H1 (cell line): ENCODE measurements around the gene SSNA1. TPM values are rescaled to one million over a fixed set of nuclear protein-coding genes. Genes with fewer than 3 reads are reported as not detected.

ENCODE experiments used
- CTCF ChIA-PET: fragments of 300-600 bp; sonication (Branson Sonifier 250); formaldehyde crosslinking; loops from one replicate; lab custom pipeline; 2021; ENCODE audit not compliant: partially characterized antibody; lab: Charles Lee
- POLR2A ChIA-PET: fragments of 300-600 bp; sonication (Branson Sonifier 250); formaldehyde crosslinking; loops from one replicate; lab custom pipeline; 2021; ENCODE audit warnings: inconsistent platforms; ENCODE audit not compliant: partially characterized antibody; lab: Charles Lee
- DNase-seq, 2 experiments: peaks; one replicate each; pipeline versions ENCODE4 v3.0.0 to v3.0.0-alpha.2; 2010 to 2022; ENCODE audit warnings: low spot score in 2 of 2, low read depth in 1 of 2, mixed read lengths in 1 of 2
- FAIRE-seq: peaks from 2 replicates; lab custom pipeline; 2011; peaks lifted over from hg19 to GRCh38; lab: Jason Lieb, UNC
- H2AFZ ChIP-seq: 2 replicates; pipeline ENCODE4 v1.8.1; 2012; ENCODE audit warnings: low read length, inconsistent platforms
- H2AK5ac ChIP-seq: 2 replicates; pipeline ENCODE4 v1.6.1; 2013; ENCODE audit warnings: low read depth, low read length
- H2BK120ac ChIP-seq: replicated peaks from 2 replicates; pipeline ENCODE3; 2013; ENCODE audit warnings: low read depth, low read length, inconsistent platforms
- H2BK12ac ChIP-seq: 2 replicates; pipeline ENCODE4 v1.6.1; 2013; ENCODE audit warnings: low read depth, low read length
- H2BK15ac ChIP-seq: 2 replicates; pipeline ENCODE4 v1.6.1; 2013; ENCODE audit warnings: low read length
- H2BK20ac ChIP-seq: 2 replicates; pipeline ENCODE4 v1.6.1; 2013; ENCODE audit warnings: low read length
- H2BK5ac ChIP-seq: 2 replicates; pipeline ENCODE4 v1.6.1; 2013; ENCODE audit warnings: low read depth, low read length
- H3K14ac ChIP-seq: 2 replicates; pipeline ENCODE4 v1.6.1; 2013; ENCODE audit warnings: inconsistent platforms; ENCODE audit not compliant: insufficient read length
- H3K18ac ChIP-seq: 2 replicates; pipeline ENCODE4 v1.6.1; 2013; ENCODE audit warnings: low read length; ENCODE audit errors: extremely low read depth
- H3K23ac ChIP-seq: 2 replicates; pipeline ENCODE4 v1.6.1; 2013; ENCODE audit warnings: inconsistent platforms; ENCODE audit not compliant: insufficient read length
- H3K23me2 ChIP-seq: 2 replicates; pipeline ENCODE4 v1.6.1; 2013; ENCODE audit warnings: low read depth, low read length
- H3K27ac ChIP-seq: 2 replicates; pipeline ENCODE4 v1.6.1; 2011; ENCODE audit warnings: low read depth, low read length, inconsistent platforms
- H3K27me3 ChIP-seq, 4 experiments: replicated peaks in 1 of 4; 1 replicate in 1 of 4; 2 replicates in 3 of 4; pipeline versions ENCODE4 v1.6.1 to v1.8.1; 2011 to 2013; ENCODE audit warnings: low read length in 3 of 4, mild to moderate bottlenecking in 3 of 4, inconsistent platforms in 2 of 4, mixed read lengths in 2 of 4, moderate library complexity in 1 of 4; ENCODE audit not compliant: control insufficient read depth in 3 of 4, insufficient read depth in 3 of 4; ENCODE audit errors: extremely low read depth in 1 of 4
- H3K36me3 ChIP-seq, 4 experiments: 2 replicates each; pipeline versions ENCODE4 v1.6.1 to v1.8.1; 2011 to 2013; ENCODE audit warnings: mild to moderate bottlenecking in 4 of 4, low read length in 3 of 4, moderate library complexity in 2 of 4, control low read depth in 1 of 4, inconsistent platforms in 1 of 4; ENCODE audit not compliant: insufficient read depth in 4 of 4, control insufficient read depth in 2 of 4
- H3K4ac ChIP-seq: replicated peaks from 2 replicates; pipeline ENCODE3; 2013; ENCODE audit warnings: low read length, low read depth, mixed read lengths, inconsistent platforms; ENCODE audit not compliant: insufficient read length
- H3K4me1 ChIP-seq, 4 experiments: replicated peaks in 1 of 4; 1 replicate in 1 of 4; 2 replicates in 3 of 4; pipeline versions ENCODE4 v1.6.1 to v1.8.1; 2011 to 2013; ENCODE audit warnings: low read length in 3 of 4, inconsistent platforms in 2 of 4, mixed read lengths in 1 of 4; ENCODE audit not compliant: insufficient read depth in 4 of 4, control insufficient read depth in 3 of 4
- H3K4me2 ChIP-seq, 2 experiments: 2 replicates each; pipeline versions ENCODE4 v1.6.1 to v1.8.1; 2011 to 2013; ENCODE audit warnings: low read depth in 2 of 2, low read length in 2 of 2, control low read depth in 1 of 2, inconsistent platforms in 1 of 2, mild to moderate bottlenecking in 1 of 2; ENCODE audit not compliant: insufficient read depth in 1 of 2
- H3K4me3 ChIP-seq, 4 experiments: fragments of 200-600, 300-600 bp in 1 of 4; sonication (generic), shearing (Covaris generic), sonication (Bioruptor Twin) in 1 of 4; 2 replicates each; pipeline versions ENCODE4 v1.5.1 to v1.8.1; 2011 to 2016; ENCODE audit warnings: low read length in 4 of 4, low read depth in 3 of 4, control low read depth in 2 of 4, inconsistent platforms in 2 of 4, mild to moderate bottlenecking in 2 of 4, mixed read lengths in 1 of 4, moderate library complexity in 1 of 4; ENCODE audit not compliant: insufficient read depth in 2 of 4; ENCODE audit errors: extremely low read depth in 1 of 4
- H3K56ac ChIP-seq: replicated peaks from 2 replicates; pipeline ENCODE3; 2013; ENCODE audit warnings: low read depth, mild to moderate bottlenecking, mixed read lengths, low read length, inconsistent platforms; ENCODE audit not compliant: insufficient read length
- H3K79me1 ChIP-seq: 2 replicates; pipeline ENCODE4 v1.6.1; 2013; ENCODE audit warnings: low read depth, low read length, control low read depth
- H3K79me2 ChIP-seq, 2 experiments: 2 replicates each; pipeline versions ENCODE4 v1.6.1 to v1.8.1; 2012 to 2013; ENCODE audit warnings: low read length in 2 of 2, mild to moderate bottlenecking in 2 of 2, inconsistent platforms in 1 of 2; ENCODE audit not compliant: insufficient read depth in 2 of 2, control insufficient read depth in 1 of 2
- H3K9ac ChIP-seq, 4 experiments: replicated peaks in 1 of 4; 1 replicate in 1 of 4; 2 replicates in 3 of 4; pipeline versions ENCODE4 v1.6.1 to v1.8.1; 2011 to 2013; ENCODE audit warnings: low read depth in 3 of 4, low read length in 3 of 4, control low read depth in 2 of 4, mild to moderate bottlenecking in 2 of 4, moderate library complexity in 2 of 4, inconsistent platforms in 1 of 4; ENCODE audit errors: extremely low read depth in 1 of 4
- H3K9me3 ChIP-seq, 2 experiments: 2 replicates each; pipeline versions ENCODE4 v1.6.1 to v1.8.1; 2012 to 2013; ENCODE audit warnings: mild to moderate bottlenecking in 2 of 2, moderate library complexity in 2 of 2, control low read depth in 1 of 2, inconsistent platforms in 1 of 2, low read depth in 1 of 2, low read length in 1 of 2, mixed read lengths in 1 of 2; ENCODE audit not compliant: insufficient read depth in 2 of 2
- H4K20me1 ChIP-seq, 2 experiments: replicated peaks in 1 of 2; 2 replicates each; pipeline versions ENCODE3 to v1.8.1; 2011 to 2013; ENCODE audit warnings: inconsistent platforms in 2 of 2, low read length in 2 of 2, mild to moderate bottlenecking in 1 of 2; ENCODE audit not compliant: insufficient read depth in 2 of 2, control insufficient read depth in 1 of 2
- H4K5ac ChIP-seq: 2 replicates; pipeline ENCODE4 v1.6.1; 2013; ENCODE audit warnings: low read length, low read depth, mixed read lengths, inconsistent platforms; ENCODE audit not compliant: insufficient read length
- H4K8ac ChIP-seq: 2 replicates; pipeline ENCODE4 v1.8.0; 2013; ENCODE audit warnings: mild to moderate bottlenecking, moderate library complexity, low read length, inconsistent platforms; ENCODE audit not compliant: insufficient read depth; ENCODE audit errors: extremely low read depth
- H4K91ac ChIP-seq: replicated peaks from 2 replicates; pipeline ENCODE3; 2013; ENCODE audit warnings: low read length, mixed read lengths, inconsistent platforms; ENCODE audit not compliant: insufficient read length
- ASH2L ChIP-seq: fragments of 200-600, 300-600 bp; sonication (generic); IDR thresholded peaks from one replicate; pipeline ENCODE4 v1.7.1; 2017; ENCODE audit warnings: low read length
- CBX5 ChIP-seq: fragments of 300-800, 300-1000 bp; sonication (generic); IDR thresholded peaks from 2 replicates; pipeline ENCODE4 v1.7.1; 2016; ENCODE audit warnings: antibody characterized with exemption, low read length, low read depth
- GABPA ChIP-seq: IDR thresholded peaks from 2 replicates; pipeline ENCODE4 v1.6.1; 2011; ENCODE audit warnings: mild to moderate bottlenecking, low read length, moderate library complexity, borderline replicate concordance; ENCODE audit not compliant: insufficient read depth
- JUN ChIP-seq: IDR thresholded peaks from 2 replicates; pipeline ENCODE4 v1.6.1; 2011; ENCODE audit warnings: low read depth, mild to moderate bottlenecking, improper control_type of control experiment, low read length
- KDM1A ChIP-seq: fragments of 200-600, 300-600 bp; sonication (generic); IDR thresholded peaks from 2 replicates; pipeline ENCODE4 v1.7.1; 2016; ENCODE audit warnings: mild to moderate bottlenecking, low read length, borderline replicate concordance
- KDM4A ChIP-seq: IDR thresholded peaks from one replicate; pipeline ENCODE4 v1.7.1; 2012; ENCODE audit warnings: low read depth, mild to moderate bottlenecking, moderate library complexity, low read length, inconsistent platforms; ENCODE audit not compliant: severe bottlenecking
- NANOG ChIP-seq: IDR thresholded peaks from 2 replicates; pipeline ENCODE4 v1.6.1; 2011; ENCODE audit warnings: low read length, low read depth, mild to moderate bottlenecking, inconsistent platforms; ENCODE audit not compliant: insufficient read depth, poor library complexity, severe bottlenecking
- PHF8 ChIP-seq: fragments of 200-600 bp; sonication (generic); conservative IDR thresholded peaks from 2 replicates; pipeline ENCODE4 v1.7.1; 2012; ENCODE audit warnings: low read depth, mild to moderate bottlenecking, inconsistent platforms, low read length, moderate library complexity
- RXRA ChIP-seq: IDR thresholded peaks from 2 replicates; pipeline ENCODE4 v1.6.1; 2011; ENCODE audit warnings: low read depth, mild to moderate bottlenecking, low read length, moderate library complexity; ENCODE audit not compliant: insufficient read depth
- SAP30 ChIP-seq: fragments of 300-600 bp; sonication (generic); IDR thresholded peaks from 2 replicates; pipeline ENCODE4 v1.7.1; 2012; ENCODE audit warnings: low read length, moderate library complexity, mild to moderate bottlenecking, inconsistent platforms; ENCODE audit not compliant: insufficient read depth, insufficient replicate concordance
- SIN3A ChIP-seq, 2 experiments: IDR thresholded peaks in 1 of 2; conservative IDR thresholded peaks in 1 of 2; 2 replicates each; pipeline ENCODE4 v1.6.1; 2011 to 2012; ENCODE audit warnings: low read length in 2 of 2, improper control_type of control experiment in 1 of 2, low read depth in 1 of 2, mild to moderate bottlenecking in 1 of 2
- SP2 ChIP-seq: IDR thresholded peaks from 2 replicates; pipeline ENCODE4 v1.6.1; 2012; ENCODE audit warnings: mild to moderate bottlenecking, low read length, inconsistent platforms
- TAF7 ChIP-seq: optimal IDR thresholded peaks from 2 replicates; pipeline ENCODE3; 2011; ENCODE audit warnings: low read depth, mild to moderate bottlenecking, inconsistent platforms, low read length, moderate library complexity, borderline replicate concordance
- ZNF274 ChIP-seq: IDR thresholded peaks from 2 replicates; pipeline ENCODE4 v1.7.0; 2012; ENCODE audit warnings: low read length, borderline replicate concordance; ENCODE audit errors: extremely low read depth
- WGBS, 2 experiments: shearing (Covaris generic) in 1 of 2; methylation state at CpG; one replicate each; pipeline versions ENCODE4 v1.1.6 to v1.1.7; 2013 to 2015; ENCODE audit warnings: low lambda C conversion rate in 2 of 2, mixed read lengths in 2 of 2, inconsistent platforms in 1 of 2, low coverage in 1 of 2, missing lambda C conversion rate in 1 of 2; ENCODE audit not compliant: insufficient replicate concordance in 2 of 2, insufficient coverage in 1 of 2, insufficient read length in 1 of 2; ENCODE audit errors: extremely low coverage in 1 of 2, missing lambda C conversion rate in 1 of 2; 5-methylcytosine and 5-hydroxymethylcytosine counted together
- polyA plus RNA-seq, 7 experiments: library from polyadenylated mRNA; depleted of rRNA in 3 of 7; stranded (reverse) in 5 of 7; unstranded in 2 of 7; fragments of >200 nt in 5 of 7; fragments of 200-250 nt in 2 of 7; gene quantifications; 1 replicate in 5 of 7; 2 replicates in 1 of 7; 4 replicates in 1 of 7; pipeline versions ENCODE4 v1.2.1 to v1.2.3, GENCODE V29; 2011 to 2013; ENCODE audit warnings: missing spikeins in 2 of 7, mixed read lengths in 2 of 7
- total RNA-seq: library from RNA; stranded (reverse); fragmentation: NEBNext Ultra II Directional; extraction: Animal tissue kit (Norgen Biotek cat#: 25700); gene quantifications from 2 replicates; pipeline ENCODE4 v1.2.1, GENCODE V29; 2021

Gene SSNA1
- total and polyA plus RNA-seq, 2 of the 8 experiments (the other 6 are each of a cell fraction or from before 2014, with no cell fraction given): 87.3 to 157 TPM

DNA sequence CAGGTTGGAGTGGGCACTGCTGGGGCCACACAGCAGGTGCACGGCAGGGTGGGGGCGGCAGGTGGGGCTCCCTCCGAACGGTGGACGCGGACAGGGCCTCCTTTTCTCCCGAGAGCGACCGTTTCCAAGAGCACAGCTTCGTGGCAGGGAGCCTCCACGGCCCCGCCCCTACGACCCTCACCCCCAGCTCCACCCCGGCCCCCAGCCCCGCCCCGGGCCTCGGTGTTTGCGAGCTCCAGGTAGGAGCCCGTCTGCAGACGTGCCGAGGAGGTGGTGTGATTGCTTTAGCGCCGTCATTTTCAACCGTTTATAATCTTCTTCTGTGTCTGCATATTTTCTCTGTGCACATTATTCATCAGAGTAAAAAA is 40.7 kb upstream of the SSNA1 start:
- H3K9me3 ChIP-seq: peaks cover 0 to 1% of the 10 kb centered on the region in 2 experiments; a peak in 3 of 4 replicates
- H3K36me3 ChIP-seq: no peaks in the 10 kb centered on the region; a peak in 1 of 8 replicates
- H4K91ac ChIP-seq: no peak overlapping the region
- FAIRE-seq (no peak), DNase-seq (no peak)
- no peaks in the 10 kb centered on the region for H3K79me2 ChIP-seq
- H2BK12ac ChIP-seq: no peak overlapping the region
- H3K4me1 ChIP-seq: peaks cover 0 to 9% (median 0%) of the 10 kb centered on the region in 4 experiments; a peak in 1 of 7 replicates
- no peaks in the 10 kb centered on the region for H3K23me2 ChIP-seq
- H2BK120ac ChIP-seq: no peak overlapping the region
- no peak overlapping the region for H3K14ac ChIP-seq
- H3K4me2 ChIP-seq: no peak overlapping the region
- WGBS, 2 experiments: 76% methylated on average over 7 of the region's 24 CpGs; no CpG with 5 or more reads in 1 of the 2 experiments
- peaks cover 3 to 10% of the 10 kb centered on the region in 2 experiments for H4K20me1 ChIP-seq
- no peak overlapping the region for H4K8ac ChIP-seq
- no peak overlapping the region for H3K4me3 ChIP-seq
- H2AFZ ChIP-seq: no peak overlapping the region
- H2BK20ac ChIP-seq: no peak overlapping the region
- no peak overlapping the region for H2AK5ac ChIP-seq
- ChIA-PET CTCF (no interaction called here), POLR2A (no interaction called here)
- no peak overlapping the region for H4K5ac ChIP-seq
- no peak overlapping the region for H3K27ac ChIP-seq
- H3K9ac ChIP-seq: no peak overlapping the region
- peaks cover 0 to 11% (median 9%) of the 10 kb centered on the region in 4 experiments; a peak in 5 of 7 replicates for H3K27me3 ChIP-seq
- H2BK15ac ChIP-seq: no peak overlapping the region
- no peak overlapping the region for H2BK5ac ChIP-seq
- H3K79me1 ChIP-seq: no peaks in the 10 kb centered on the region
- no peak overlapping the region for H3K4ac ChIP-seq
- no peak overlapping the region for H3K23ac ChIP-seq
- H3K56ac ChIP-seq: no peak overlapping the region
- no peak overlapping the region for H3K18ac ChIP-seq
- TF ChIP-seq RXRA (no peak), JUN (no peak), CBX5 (no peak), NANOG (no peak), SP2 (no peak), SIN3A (conservative IDR thresholded peaks at IDR 0.05 in 1 of 2, IDR thresholded peaks at IDR 0.05 in 1 of 2; ENCODE audit: low read depth in 1 of 2, low read length in 2 of 2) (no peak), PHF8 (no peak), GABPA (no peak), SAP30 (no peak), TAF7 (no peak), ASH2L (no peak), KDM4A (no peak), KDM1A (no peak), ZNF274 (no peak)
